GM13977 (cell line): ENCODE measurements around the gene PTPN2.

Experiments
- DNase-seq: peaks from one replicate; pipeline ENCODE4 v3.0.0; 2012; ENCODE audit warnings: low spot score
- CTCF ChIP-seq: IDR thresholded peaks from 2 replicates; pipeline ENCODE4 v1.5.1; 2012; ENCODE audit warnings: mild to moderate bottlenecking, control low read depth; ENCODE audit not compliant: insufficient read depth; ENCODE audit errors: extremely low read depth, missing control alignments
- in situ Hi-C: fragments of 300-500 bp; cut with MboI; formaldehyde crosslinking; loops from one replicate; pipeline ENCODE4 v1.12.0; 2022; ENCODE audit warnings: low sequenced_read_pairs, low pct_unique_long_range_greater_than_20kb, mixed read lengths, inconsistent platforms; ENCODE audit not compliant: unreplicated experiment

The PTPN2 gene

GRCh38 chr18:12842459-12843380 is 41.3 kb downstream of the PTPN2 start:
- no peak for DNase-seq

GRCh38 chr18:12841070-12841469 is 43.0 kb downstream of the PTPN2 start:
- DNase-seq, result no peak
- in situ Hi-C loops, result no loop called here
- TF ChIP-seq CTCF, result no peak

More at GRCh38 chr18:12842459-12843380, 41.3 kb downstream of the PTPN2 start:
- in situ Hi-C loops, result no loop called here
- no peak for TF ChIP-seq CTCF

DNA sequence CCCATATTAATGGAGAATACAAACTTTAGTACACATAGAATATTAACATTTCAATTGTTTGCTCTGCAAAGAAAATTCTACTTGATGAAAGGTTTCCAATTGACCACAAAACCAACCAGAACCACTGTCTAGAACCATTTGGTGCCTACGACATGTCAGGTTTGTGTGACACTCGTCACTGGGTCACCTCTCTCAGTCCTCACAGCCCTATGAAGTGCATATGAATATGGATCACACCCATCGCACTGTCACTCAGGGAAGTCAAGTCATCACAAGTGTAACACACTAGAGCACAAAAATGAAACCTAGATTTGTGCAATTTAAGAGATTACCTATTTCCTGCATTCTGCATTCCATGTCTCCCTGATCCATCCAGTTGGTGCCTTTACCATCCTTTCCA is 43.7 kb downstream of the PTPN2 start:
- in situ Hi-C loops, result no loop called here
- TF ChIP-seq CTCF, result no peak
- DNase-seq, result no peak

GRCh38 chr18:12839526-12840196 is 44.4 kb downstream of the PTPN2 start:
- DNase-seq, result peak; percentile 70
- in situ Hi-C loops, result no loop called here
- no peak for TF ChIP-seq CTCF

DNA sequence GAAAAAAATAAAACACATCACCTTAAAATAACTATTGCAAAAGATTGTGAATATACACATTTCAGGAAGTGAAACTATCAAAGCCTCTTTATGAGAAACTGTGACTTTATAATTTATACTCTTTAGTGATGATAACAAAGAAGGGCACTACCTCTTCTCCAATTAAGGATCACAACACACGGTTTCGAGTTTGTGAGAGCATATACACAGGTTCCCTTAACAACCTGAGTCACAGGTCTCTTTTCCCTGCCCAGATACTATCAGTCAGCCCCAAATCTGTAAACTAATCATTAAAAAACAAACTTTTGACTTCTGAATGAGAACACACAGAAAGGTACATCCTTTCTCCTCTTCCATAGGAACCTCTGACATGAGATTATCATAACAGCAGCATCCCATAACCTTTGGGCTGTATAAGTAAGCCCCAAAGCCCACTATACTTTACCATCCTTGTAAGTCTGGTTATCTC is 44.9 kb downstream of the PTPN2 start:
- no peak for TF ChIP-seq CTCF
- in situ Hi-C loops, result no loop called here

GRCh38 chr18:12838178-12838634 is 45.8 kb downstream of the PTPN2 start:
- in situ Hi-C loops, result no loop called here

More for the DNA sequence above, 44.9 kb downstream of the PTPN2 start:
- DNase-seq, result peak; percentile 48

More at GRCh38 chr18:12838178-12838634, 45.8 kb downstream of the PTPN2 start:
- no peak for DNase-seq
- no peak for TF ChIP-seq CTCF
